ENCODE data around the gene TSPAN11.

The TSPAN11 gene

GRCh38 chr12:31033681-31034080, 107.1 kb downstream of the TSPAN11 start:
- no peak for TF ChIP-seq CTCF (IDR thresholded peaks at IDR 0.05; ENCODE audit: control extremely low read depth, extremely low read depth, low read depth, missing control alignments)
- POLR2A ChIA-PET = no interaction called here
- CTCF ChIA-PET = no interaction called here

DNA sequence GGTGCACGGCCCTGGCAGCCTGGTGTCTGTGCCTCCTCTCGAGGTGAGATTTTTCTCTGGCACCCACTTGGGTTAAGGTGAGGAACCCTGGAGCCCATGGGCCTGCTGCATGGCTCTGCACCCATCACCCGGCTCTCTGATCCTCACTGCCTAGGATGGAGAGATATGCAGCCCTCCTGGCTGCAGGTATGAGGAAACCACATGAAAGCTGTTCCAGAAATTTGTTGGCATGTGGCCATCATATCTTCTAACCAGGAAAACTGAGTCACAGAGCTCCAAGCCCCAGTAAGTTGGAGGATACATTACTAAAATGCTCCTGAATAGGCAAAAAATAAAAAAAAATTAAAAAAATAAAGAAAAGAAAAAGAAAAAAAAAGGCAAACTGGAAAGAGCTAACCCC, 107.8 kb downstream of the TSPAN11 start:
- POLR2A ChIA-PET = no interaction called here
- CTCF ChIA-PET = interaction anchor here (0.8 to 1.0 kb wide), 2 partner anchors 19 to 186 kb away, joined by 3 read pairs; no protein-coding TSS in a partner anchor
- DNase-seq (ENCODE audit: extremely low spot score) = no peak
- TF ChIP-seq CTCF (IDR thresholded peaks at IDR 0.05; ENCODE audit: control extremely low read depth, extremely low read depth, low read depth, missing control alignments) = no peak

More at GRCh38 chr12:31033681-31034080, 107.1 kb downstream of the TSPAN11 start:
- no peak for DNase-seq (ENCODE audit: extremely low spot score)

DNA sequence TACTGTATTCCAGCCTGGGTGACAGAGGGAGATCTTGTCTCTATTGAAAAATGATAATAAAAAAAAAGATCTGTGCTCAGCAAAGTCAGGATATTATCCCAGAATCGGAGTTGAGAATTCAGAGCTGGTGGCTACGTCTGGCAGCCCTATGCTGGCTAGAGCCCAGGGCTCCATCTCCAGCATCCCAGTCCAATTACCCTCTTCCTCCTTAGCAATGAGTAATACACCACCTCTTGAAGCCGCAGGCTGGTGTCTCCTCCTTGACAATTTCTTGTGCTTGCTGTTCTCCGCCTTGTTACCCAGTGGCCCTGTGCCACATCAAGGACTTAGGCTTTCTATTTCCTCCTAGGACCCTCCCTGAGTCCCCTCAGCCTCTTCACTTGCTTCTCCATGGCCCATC, 108.7 kb downstream of the TSPAN11 start:
- DNase-seq (ENCODE audit: extremely low spot score) = no peak
- ChIA-PET CTCF (interaction anchor here (0.8 to 1.0 kb wide), 2 partner anchors 18 to 187 kb away, joined by 3 read pairs; no protein-coding TSS in a partner anchor), POLR2A (no interaction called here)
- no peak for TF ChIP-seq CTCF (IDR thresholded peaks at IDR 0.05; ENCODE audit: control extremely low read depth, extremely low read depth, low read depth, missing control alignments)

GRCh38 chr12:31035967-31036665, 109.6 kb downstream of the TSPAN11 start:
- no peak for TF ChIP-seq CTCF (IDR thresholded peaks at IDR 0.05; ENCODE audit: control extremely low read depth, extremely low read depth, low read depth, missing control alignments)
- ChIA-PET POLR2A (interaction anchor here (0.6 kb wide), 1 partner anchor 765 kb away, joined by 4 read pairs; no protein-coding TSS in a partner anchor), CTCF (no interaction called here)
- DNase-seq (ENCODE audit: extremely low spot score) = no peak

- POLR2A ChIA-PET = no interaction called here
- DNase-seq (ENCODE audit: extremely low spot score) = no peak
- CTCF ChIA-PET = interaction anchor here (0.9 kb wide), 1 partner anchor 10 kb away, joined by 3 read pairs; no protein-coding TSS in a partner anchor
- TF ChIP-seq CTCF (IDR thresholded peaks at IDR 0.05; ENCODE audit: control extremely low read depth, extremely low read depth, low read depth, missing control alignments) = no peak
Observed at GRCh38 chr12:31037028-31037427, 110.5 kb downstream of the TSPAN11 start.

GRCh38 chr12:31037931-31038330, 111.4 kb downstream of the TSPAN11 start:
- ChIA-PET CTCF (interaction anchor here (0.9 to 1.0 kb wide), 2 partner anchors 11 to 26 kb away, joined by 3 read pairs; no protein-coding TSS in a partner anchor), POLR2A (no interaction called here)
- no peak for DNase-seq (ENCODE audit: extremely low spot score)
- TF ChIP-seq CTCF (IDR thresholded peaks at IDR 0.05; ENCODE audit: control extremely low read depth, extremely low read depth, low read depth, missing control alignments) = no peak
